Activated CD8-positive, alpha-beta memory T cell treated with anti-CD3 and anti-CD28 coated beads, Interleukin-2, amount 50 U/mL, for 1 hour (primary cell): ENCODE results near the gene SMG6.
A peak's percentile ranks its signal among the peaks of the same experiment; 100 is the strongest.
"Not testable (repeated sequence)": the region's sequence is repeated elsewhere in the genome, so short reads cannot be mapped to it uniquely, and the experiment has no call there.

Experiments used
- DNase-seq: peaks from one replicate; pipeline ENCODE4 v3.0.0-alpha.2; 2020; ENCODE audit errors: extremely low read depth

The SMG6 gene

DNA sequence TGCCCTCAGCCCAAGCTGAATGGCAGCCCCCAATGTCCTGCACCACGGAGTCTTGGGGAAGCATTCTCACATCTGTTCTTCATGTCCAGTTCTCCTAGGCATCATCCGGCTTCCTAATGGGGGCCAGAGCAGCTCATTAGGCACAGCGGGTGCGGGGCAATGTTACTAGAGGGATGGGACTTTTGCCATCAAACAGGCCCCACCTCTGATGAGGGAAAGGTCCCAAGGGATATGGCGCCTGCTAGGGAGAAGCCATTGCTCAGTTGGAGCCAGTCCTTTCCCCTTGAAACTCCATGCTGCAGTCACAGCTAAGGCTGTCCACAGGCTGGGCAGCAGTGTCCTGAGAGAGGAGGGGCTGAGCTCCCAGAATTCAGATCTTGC is 275.4 kb downstream of the SMG6 start:
- no peak for DNase-seq

DNA sequence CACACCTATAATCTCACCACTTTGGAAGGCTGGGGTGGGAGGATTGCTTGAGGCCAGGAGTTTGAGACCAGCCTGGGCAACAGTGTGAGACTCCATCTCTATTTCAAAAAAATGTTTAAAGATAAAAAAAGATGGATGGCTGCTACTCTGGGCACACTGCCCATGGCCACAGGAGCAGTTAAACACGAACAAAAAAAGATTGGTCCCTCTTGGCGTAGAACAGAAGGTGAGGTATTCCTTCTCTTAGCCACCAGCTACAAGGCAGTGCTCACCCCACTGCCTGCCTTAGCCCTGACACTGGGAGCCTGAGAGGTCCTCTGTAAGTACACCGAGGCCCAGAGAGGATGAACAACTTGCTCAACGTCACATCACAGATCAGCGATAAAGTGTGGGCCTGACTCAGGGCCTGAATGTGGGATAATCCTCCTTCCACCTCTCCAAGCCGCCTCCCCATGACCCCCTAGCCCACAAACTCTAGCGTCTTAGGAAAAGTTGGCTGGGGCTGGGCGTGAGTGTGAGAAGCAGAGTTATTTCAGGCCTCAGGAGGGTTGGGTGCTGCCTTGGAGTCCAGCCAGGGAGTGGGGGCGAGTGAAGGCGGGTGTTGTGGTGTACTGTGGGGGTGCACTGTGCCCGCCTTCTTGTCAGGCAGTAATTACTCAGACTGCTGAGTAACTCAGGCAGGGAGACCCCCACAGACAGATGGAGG is 275.9 kb downstream of the SMG6 start:
- DNase-seq, result no peak

DNA sequence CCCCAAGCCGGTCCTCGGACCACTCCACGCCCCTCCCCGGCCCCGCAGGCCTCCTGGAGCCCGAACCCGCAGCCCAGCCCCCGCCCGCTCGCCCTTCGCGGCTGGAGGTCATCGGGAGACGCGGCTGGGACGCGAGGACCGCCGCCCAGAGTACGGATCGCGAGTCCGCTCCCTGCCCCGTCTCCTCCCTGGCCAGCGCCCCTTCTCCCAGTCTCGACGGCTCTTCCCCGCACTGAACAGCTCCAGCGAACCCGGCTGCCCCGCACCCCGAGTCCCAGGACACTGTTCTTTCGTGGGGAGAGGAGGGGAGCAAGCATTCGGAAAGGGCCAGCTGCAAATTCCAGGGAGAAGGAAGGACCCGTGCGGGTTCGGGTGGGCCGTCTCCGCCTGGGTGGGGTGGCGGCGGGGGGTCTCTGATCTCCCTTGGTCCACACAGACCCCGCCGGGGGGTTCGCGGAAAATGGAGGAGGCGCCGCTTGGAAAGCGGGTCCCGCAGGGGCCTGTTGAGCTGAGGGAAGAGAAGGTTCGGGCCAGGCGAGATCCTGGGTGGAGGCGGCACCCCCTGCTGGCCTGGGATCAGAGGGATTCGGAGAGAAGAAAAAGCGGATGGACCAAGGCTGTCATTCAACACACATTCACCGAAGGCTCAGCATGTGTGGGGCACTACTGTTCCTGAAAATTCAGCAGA is 277.8 kb downstream of the SMG6 start:
- no peak for DNase-seq

DNA sequence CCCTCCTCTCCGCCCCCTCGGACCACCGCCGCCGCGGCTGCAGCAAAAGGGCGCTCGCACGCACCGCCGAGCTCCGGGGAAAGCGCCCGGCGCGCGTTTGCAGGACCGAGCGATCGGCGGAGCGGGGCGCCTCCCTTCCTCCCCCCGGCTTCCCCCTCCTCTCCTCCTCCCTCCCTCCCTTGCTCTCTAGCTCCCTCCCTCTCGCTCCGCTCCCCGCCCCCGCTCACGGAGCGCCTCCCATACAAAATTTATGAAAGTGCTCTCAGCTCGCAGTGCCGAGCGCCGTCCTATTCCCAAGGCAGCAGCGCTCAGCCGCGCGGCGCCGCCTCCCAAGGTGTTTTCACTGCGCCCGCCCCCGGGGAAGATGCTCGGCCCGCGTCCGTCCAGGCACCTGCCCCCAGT is 278.4 kb downstream of the SMG6 start, which contains the start of gene RTN4RL1:
TSS of gene RTN4RL1 (minus strand) at position 115 of the 402 bp plus-strand sequence. CDS start 469 bp downstream, outside the sequence.
- DNase-seq, result peak; percentile 23

DNA sequence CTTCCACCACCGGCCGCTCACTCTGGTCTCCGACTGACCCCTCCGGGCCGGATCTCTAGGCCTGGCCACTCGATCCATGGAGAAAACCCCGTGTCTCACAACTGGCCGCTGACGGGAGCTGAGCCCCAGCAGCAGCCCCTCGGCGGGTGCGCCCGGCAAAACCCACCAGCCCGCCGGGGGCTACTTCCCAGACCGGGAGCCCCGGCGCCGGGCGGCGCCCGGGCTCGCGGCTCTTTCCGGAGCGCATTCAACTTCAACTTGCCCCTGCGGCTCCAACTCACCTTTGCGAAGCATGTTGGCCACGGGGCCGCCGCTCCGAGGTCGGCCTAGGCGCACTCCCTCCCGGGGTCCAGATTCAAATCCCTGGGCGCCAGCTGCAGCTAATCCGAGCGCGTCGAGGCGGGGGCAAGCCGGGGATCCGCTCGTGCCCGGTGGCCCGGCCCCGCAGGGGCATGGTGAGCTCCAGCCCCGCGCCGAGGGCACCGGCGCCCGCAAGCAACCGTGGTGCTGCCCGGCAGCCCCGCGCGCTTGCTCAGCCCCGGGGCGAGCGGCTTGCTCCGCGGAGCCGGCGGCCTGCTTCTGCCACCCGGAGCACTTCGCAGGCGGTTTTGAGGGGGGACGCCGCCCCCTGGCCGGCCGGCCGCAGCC is 278.9 kb downstream of the SMG6 start:
- no peak for DNase-seq

DNA sequence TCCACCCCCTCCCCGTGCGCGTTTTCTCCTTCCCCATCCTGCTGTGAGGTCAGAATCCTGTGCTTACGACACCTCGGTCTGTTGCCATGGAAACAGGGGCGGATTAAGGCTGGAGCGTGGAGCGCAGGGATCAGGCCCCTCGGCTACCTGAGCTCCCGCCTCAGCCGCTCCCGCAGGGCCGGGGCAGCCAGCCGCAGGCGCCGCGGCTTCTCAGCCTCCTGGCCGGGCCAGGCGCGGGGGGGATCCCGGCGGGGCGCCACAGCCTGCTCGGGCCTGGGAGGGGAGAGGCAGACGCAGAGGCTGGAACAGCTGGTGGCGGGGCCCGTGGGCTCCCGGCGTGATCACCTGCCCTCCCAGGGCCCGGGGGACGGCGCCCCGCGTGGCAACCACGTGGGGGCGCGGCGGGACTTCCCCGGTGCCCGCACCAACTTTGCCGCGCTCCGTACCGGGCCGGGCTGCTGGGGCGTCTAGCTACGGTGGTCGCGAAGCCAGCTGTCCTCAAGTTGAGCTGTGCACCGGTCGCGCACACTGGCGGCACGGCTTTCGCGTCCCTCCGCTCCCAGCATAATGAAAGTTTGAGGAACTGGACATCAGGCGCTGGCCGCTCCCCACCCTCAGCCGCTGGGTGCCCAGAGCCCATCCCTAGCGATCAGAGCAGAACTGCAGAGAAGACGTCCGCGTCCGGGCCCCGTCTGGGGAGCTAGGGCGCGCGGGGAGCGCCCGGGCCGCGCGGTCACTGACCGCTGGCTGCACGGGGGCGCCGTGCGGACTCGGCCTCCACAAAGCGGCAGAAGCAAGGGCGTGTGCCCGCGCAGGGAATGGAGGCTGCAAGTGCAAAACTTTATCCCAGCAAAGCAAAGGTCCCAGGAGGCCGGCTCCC is 279.7 kb downstream of the SMG6 start:
- peak; percentile 26 for DNase-seq

DNA sequence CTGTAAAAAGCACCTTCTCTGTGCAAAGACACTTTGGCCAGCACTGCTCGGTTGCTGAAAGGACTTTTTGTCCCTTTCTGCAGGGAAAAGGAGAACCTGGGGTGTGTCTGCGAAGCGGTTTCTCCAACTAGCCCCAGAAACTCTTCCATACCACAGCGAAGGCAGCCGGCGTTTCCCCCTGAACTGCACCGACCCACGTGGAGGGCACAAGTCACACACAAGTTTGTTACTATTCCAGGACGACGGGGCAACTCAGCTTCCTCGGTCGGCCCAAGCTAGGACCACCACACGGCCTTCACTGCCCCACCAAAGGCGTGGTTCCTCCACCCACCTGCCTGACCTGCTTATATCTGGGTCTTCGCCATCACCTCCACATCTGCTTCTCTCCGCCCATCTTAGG is 280.3 kb downstream of the SMG6 start:
- no peak for DNase-seq

DNA sequence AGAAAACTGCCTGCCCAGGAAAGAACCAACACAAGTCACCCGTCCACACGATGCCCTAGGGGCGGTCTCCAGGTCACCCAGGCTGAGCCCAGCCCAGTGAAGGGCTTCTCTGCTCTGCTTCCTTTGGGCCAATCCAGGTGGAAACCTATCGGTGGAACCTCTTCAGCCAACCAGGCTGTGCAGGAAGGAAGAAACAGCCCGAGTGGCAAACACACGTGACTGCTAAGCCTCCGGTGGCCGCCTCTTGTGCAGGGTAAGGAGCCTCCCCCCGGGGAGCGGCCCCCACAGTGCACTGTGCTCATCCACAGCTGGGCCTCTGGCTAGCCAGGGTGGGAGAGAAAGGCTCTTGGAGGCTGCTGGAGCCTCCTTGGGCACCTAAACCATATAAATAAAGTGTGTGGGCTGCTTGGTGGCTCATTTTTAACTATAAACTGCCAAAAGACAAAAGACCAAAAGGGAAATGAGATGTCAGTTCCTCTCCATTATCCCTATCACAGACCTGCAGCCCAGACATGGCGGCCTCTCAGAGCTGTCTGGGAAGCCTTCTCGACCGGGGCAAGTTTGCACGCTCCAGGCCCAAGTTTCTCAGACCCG is 280.8 kb downstream of the SMG6 start:
- no peak for DNase-seq

DNA sequence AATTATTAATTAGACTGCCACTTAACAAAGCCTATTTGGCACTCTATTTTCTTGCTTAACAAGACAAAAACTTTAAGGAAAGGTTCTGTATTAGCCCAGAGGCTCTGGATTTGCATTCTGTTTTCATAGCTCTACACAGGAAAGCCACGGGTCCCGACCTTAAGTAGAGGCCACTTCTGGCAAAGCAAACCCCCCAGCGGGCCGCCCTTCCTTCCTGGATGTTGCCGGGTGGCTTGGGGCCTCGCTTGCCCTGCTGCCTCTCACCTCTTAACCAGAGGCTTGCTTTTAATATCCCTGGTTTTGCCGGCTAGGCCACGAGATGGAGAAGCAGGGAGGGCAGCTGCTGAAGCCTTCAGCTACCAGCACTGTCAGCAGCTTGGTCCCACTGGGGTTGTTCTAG is 282.9 kb downstream of the SMG6 start:
- DNase-seq, result no peak

DNA sequence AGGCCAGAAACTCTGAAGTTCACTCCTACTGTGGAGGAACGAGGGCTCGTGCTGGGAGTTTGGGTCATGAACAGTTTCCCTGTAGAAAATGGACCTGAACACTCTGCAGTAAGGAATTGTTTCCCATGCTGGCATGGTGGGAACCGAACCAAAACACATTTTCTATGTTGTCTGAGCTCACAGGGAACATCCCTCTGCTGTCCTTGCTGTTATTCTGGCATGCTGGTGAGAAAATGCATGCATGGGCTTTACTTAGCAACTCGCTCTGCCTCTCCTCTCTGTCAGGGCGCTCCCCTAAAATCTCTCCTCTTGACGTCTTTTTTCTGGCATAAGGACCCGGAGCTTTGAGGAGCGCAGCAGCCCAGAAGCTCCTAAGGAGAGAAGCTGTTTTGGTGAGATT is 283.9 kb downstream of the SMG6 start:
- DNase-seq, result no peak

DNA sequence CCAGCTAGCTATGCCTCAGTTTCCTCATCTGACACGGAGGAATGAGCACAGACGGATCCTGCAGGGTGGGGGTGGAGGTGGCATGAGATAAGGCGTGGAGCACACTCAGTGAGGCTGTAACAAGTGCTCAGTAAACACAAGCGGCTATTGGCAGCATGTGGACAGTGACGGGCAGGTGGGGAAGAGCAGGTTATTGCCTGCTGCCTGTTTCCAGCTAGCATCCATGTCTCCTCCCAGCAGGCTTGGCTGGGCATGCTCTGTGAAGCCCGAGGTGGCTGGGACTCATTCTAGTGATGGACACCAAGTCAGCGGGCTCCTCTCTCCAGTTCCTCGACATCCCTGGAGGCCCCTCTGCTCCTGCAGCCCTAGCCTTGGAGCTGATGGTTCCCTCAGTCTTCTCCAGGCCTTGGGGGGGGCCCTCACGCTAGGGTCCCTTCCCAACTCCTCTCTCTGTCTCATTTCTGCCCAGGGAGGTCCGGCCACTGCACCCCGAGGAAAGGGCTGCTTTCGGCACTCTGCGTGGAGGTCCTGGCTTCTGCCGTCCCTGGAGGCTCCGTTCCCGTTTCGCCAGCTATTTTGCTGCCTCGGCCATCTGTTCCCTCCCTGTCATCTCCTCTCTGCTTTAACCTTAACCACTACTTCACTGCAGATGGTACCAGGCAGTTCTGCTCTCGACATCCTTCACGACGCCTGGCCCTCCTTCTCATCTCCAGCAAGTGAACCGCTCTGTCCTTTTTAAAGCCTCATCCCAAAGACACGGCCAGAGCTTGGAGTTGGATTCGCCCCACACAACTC is 284.7 kb downstream of the SMG6 start:
- no peak for DNase-seq

DNA sequence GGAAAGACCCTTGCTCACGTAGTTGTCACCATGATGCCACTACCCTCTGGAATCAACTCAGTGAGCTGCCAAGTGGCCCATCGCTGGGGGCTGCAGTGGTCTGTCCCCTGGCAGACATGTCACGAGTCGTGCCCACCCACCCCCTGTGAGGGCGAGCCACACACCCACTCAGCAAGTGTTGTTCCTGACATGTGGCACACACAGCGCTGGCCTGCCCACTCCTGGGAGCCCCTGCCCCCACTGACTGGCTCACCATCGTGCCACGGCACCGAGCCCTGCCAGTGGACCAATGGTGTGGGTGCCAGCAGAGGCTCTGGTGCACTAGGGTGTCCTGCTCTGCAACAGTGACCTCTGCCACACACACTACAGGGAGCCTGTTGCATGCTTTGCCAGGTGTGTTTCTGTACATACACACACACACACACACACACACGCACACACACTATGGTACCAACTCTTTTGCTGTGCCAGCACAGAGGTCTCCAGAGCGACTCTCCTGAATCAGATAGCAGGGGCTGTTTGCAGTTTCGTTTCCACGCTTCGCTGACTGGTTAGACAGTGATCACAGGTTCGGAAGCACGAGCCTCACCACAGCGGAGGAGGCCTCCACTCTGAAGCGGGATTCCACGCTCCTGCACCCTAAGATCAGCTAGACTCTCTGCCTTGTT is 286.2 kb downstream of the SMG6 start:
- no peak for DNase-seq

DNA sequence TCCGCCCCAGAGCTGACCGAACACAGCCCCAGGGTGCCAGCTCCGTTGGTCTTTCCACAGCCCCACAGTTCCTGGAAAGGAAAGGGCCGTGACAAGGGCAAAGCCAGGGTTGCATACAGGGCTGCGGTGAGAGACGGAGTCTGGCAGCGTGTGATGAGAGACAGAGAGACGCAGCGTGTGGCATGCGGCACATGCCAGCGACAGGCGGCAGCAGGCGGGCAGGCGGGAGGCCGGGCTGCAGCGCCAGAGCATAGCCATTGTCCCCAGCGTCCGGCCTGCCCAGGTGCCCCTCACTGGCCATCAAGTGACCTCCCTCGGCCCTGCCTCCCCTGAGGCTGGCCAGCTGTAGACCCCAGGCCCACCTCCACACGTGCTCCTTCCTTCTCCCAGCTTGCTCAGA is 287.1 kb downstream of the SMG6 start:
- no peak for DNase-seq

DNA sequence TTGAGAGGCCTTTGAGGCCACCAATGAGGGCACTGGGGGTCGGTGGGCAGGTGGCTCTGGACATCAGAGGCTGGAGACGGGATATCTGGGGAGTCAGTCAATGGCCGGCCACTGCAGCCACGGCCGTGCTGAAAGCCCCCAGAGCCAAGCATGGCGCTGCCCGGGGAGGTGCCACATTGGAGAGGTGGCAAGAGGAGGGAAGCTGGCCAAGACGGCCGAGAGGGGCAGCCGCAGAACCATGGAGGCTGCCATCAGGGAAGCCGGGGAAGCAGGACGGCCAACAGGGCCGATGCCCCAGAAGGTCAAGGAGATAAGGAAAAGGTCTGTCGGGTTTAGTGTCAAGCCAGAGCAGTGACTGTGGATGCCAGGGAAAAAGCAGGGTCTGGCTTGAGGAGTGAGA is 288.3 kb downstream of the SMG6 start:
- DNase-seq, result no peak

DNA sequence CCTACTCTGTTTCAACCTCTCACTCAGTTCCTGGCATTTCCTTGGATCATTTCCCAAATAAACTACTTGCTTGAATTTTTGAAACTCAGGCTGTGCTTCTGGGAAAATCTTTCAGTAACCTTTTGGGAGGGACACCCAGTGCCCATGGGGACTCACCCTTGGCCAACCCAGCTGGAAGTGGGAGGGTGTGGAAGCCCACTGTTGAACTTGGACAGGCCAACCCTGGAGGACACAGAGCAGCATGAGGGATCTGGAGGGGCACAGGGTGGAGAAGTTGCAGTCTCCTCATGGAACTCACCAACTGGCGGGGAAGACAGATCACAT is 289.6 kb downstream of the SMG6 start:
- no peak for DNase-seq

DNA sequence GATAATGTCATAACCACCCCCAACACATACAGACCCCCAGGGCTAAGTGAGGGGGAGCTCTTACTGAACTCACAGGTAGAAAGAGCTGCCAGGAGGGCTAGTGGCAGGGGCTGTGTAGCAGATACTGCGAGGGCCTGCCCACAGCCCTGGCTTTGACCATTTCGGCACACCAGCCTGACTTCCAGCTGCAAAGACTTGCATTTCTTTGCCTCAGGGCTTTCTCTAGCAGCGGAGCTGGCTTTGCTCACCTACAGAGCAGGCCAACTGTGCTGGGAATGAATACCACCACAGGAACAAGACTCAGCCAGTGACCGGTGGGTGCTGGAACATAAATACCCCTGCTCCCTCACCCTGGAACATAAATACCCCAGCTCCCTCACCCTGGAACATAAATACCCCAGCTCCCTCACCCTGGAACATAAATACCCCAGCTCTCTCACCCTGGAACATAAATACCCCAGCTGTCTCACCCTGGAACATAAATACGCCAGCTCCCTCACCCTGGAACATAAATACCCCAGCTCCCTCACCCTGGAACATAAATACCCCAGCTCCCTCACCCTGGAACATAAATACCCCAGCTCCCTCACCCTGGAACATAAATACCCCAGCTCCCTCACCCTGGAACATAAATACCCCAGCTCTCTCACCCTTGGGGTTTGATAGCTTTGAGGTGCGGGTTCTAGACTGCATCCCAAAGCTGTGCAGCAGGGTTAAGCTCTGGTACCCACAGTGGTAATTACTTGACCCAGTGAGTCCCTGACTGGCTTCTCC is 290.2 kb downstream of the SMG6 start:
- DNase-seq, result not testable (repeated sequence)

DNA sequence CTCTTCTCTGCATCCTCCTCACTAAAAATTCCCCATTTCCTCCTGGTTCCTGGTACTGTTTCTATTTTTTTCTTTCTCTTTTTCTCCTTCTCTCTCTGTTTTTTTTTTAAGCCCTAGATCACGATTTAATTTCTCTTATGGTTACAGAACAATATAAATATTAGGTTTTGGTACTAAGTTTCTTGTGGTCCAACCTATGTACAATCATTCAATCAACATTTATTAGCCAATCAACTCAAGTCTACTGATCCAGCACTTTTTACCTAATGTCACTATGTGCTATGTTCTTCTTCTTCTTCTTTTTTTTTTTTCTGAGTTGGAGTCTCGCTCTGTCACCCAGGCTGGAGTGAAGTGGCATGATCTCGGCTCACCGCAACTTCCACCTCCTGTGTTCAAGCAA is 291.1 kb downstream of the SMG6 start:
- no peak for DNase-seq

DNA sequence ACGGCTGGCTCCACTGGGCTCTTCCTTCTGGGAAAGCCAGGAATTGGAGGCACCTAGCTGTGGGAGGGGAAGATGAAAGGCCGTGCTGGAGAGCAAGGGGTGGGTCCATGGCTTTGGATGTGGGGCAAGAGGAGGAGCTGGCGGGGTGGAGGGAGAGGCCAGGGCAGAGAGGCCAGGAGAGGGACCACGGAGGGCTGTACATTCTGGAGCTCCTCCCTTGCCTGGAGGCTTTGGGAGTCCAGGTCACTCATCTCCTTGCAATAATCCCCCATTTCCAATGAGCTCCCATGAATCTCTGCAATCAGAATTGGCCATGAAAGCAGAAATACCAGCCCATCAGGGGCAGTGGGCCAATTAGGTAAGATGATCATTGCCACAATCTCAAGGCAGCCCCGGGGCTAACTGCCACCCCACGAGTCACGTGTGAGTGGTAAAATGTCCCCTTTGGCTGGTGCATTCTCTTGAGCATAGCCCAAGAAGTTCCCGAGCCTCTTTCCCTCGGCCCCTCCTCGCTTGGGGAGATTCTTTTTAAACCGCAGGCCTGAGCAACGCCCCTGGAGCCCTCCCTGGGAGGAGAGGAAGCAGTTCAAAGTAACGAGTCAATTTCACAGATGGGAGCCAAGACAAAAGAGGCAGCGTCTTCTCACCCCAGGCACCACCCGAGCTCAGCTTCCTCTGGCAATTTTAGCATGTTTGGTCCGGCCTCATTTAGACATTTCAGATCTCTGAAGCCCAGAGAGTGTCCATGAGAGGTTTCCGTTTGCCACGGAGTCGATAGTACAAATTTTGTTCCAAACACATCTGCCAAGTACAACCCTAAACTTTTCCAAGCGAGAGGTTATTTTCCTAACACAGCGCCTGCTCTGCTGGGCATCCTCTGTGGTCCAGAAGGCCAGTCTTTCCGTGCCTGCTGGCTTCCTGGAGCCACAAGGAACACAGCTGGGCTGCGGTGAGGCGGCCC is 291.9 kb downstream of the SMG6 start:
- no peak for DNase-seq
